Measurements from ENCODE around the gene CCND2.

GRCh38 chr12:4241592-4241991 lies 32.0 kb upstream of the CCND2 start:
- TF ChIP-seq CTCF (IDR thresholded peaks at IDR 0.05), result no peak
- no peak for TF ChIP-seq POLR2A (IDR thresholded peaks at IDR 0.05)

Measured in ovary (tissue), 3 donors.